Hepatocyte (in vitro differentiated cells): Measurements from ENCODE around the gene CTPS2. TPM values are rescaled to one million over a fixed set of nuclear protein-coding genes. Genes with fewer than 3 reads are reported as not detected.
"Not testable (repeated sequence)": the region's sequence is repeated elsewhere in the genome, so short reads cannot be mapped to it uniquely, and the experiment has no call there.

ENCODE experiments used
- DNase-seq: peaks from one replicate; pipeline ENCODE4 v3.0.0-alpha.2; 2016; ENCODE audit warnings: low spot score
- H2AFZ ChIP-seq: fragments of 200-600 bp; sonication (generic); 2 replicates; pipeline ENCODE4 v1.6.0; 2016; ENCODE audit warnings: antibody characterized with exemption, mild to moderate bottlenecking
- H3K27ac ChIP-seq: fragments of 200-600 bp; sonication (generic); 2 replicates; pipeline ENCODE4 v1.5.1; 2016; ENCODE audit warnings: mild to moderate bottlenecking
- H3K27me3 ChIP-seq: fragments of 200-600 bp; sonication (generic); 2 replicates; pipeline ENCODE4 v1.6.1; 2016
- H3K36me3 ChIP-seq: fragments of 200-600 bp; sonication (generic); replicated peaks from 2 replicates; pipeline ENCODE4 v1.5.1; 2016; ENCODE audit warnings: low read depth; ENCODE audit not compliant: insufficient read depth
- H3K4me1 ChIP-seq: fragments of 200-600 bp; sonication (generic); 2 replicates; pipeline ENCODE4 v1.5.1; 2016; ENCODE audit warnings: mild to moderate bottlenecking, moderate library complexity; ENCODE audit not compliant: insufficient read depth
- H3K4me2 ChIP-seq: fragments of 200-600 bp; sonication (generic); 2 replicates; pipeline ENCODE4 v1.6.0; 2016
- H3K4me3 ChIP-seq: fragments of 200-600 bp; sonication (generic); 2 replicates; pipeline ENCODE4 v1.5.1; 2016; ENCODE audit warnings: mild to moderate bottlenecking
- H3K79me2 ChIP-seq: fragments of 200-600 bp; sonication (generic); 2 replicates; pipeline ENCODE4 v1.6.0; 2017; ENCODE audit warnings: mild to moderate bottlenecking
- H3K9me2 ChIP-seq: fragments of 200-600 bp; sonication (generic); replicated peaks from 2 replicates; pipeline ENCODE4 v1.6.0; 2017; ENCODE audit warnings: mild to moderate bottlenecking; ENCODE audit not compliant: insufficient read depth
- H3K9me3 ChIP-seq: fragments of 200-600 bp; sonication (generic); 2 replicates; pipeline ENCODE4 v1.5.1; 2016; ENCODE audit warnings: low read depth, mild to moderate bottlenecking
- H4K20me1 ChIP-seq: fragments of 200-600 bp; sonication (generic); 2 replicates; pipeline ENCODE4 v1.6.0; 2016; ENCODE audit warnings: mild to moderate bottlenecking; ENCODE audit not compliant: insufficient read depth, poor library complexity, severe bottlenecking
- EZH2 ChIP-seq: fragments of 200-600 bp; sonication (generic); IDR thresholded peaks from 2 replicates; pipeline ENCODE4 v1.6.1; 2016; ENCODE audit warnings: antibody characterized with exemption, mild to moderate bottlenecking, borderline replicate concordance
- EZH2phosphoT487 ChIP-seq: fragments of 200-600 bp; sonication (generic); IDR thresholded peaks from one replicate; pipeline ENCODE4 v1.6.1; 2018; ENCODE audit warnings: antibody characterized with exemption, mild to moderate bottlenecking, low read depth, moderate library complexity; ENCODE audit not compliant: unreplicated experiment, severe bottlenecking
- WGBS: methylation state at CpG from one replicate; pipeline ENCODE4 v1.1.6; 2016; ENCODE audit warnings: low lambda C conversion rate; ENCODE audit errors: missing lambda C conversion rate; 5-methylcytosine and 5-hydroxymethylcytosine counted together
- polyA plus RNA-seq: library from polyadenylated mRNA; unstranded; fragments of >200 nt; fragmentation: Nextera tagmentation; extraction: Ambion mirVana; gene quantifications from 2 replicates; pipeline ENCODE4 v1.2.1, GENCODE V29; 2016
- total RNA-seq: library from RNA; depleted of rRNA; stranded (reverse); fragments of >200 nt; gene quantifications from 2 replicates; pipeline ENCODE4 v1.2.3, GENCODE V29; 2014
- TF ChIP-seq, protein P1 (sequence below): fragments of 200-600 bp; sonication (generic); IDR thresholded peaks from 2 replicates; pipeline ENCODE4 v1.5.1; 2016; ENCODE audit warnings: antibody characterized with exemption, mild to moderate bottlenecking; ENCODE audit not compliant: poor library complexity

The CTPS2 gene
- total and polyA plus RNA-seq, 2 experiments from 2014 or later = 26.2 to 55.7 TPM

DNA sequence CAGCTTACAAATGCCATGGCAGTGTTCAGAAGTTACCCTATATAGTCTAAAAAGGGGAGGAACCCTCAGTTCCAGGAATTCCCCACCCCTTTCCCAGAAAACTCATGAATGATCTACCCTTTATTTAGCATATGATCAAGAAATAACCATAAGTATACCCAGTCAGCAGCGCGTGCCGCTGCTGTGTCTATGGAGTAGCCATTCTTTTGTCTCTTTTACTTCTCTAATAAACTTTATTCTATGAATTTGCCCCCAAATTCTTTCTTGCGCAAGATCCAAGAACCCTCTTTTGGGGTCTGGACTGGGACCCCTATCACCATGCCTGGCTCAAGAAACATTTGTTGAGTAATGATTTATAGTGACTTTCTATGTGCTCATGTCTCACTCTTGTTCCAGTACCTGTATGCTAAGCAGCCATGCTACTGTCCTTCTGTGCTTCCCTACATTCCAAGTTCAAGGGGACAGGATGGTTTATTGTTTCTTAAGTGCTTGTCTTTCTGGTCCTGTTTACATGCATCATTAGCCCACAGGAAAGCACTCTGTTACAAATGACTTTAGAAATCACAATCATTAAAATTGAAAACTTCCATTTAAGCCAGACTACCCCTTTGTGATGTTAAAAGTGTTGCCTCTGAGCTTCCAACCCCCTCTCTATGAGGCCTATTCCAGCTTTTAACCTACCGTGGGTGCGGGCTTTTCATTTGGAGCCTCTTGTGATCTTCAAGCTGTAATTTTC lies 125.9 kb downstream of the CTPS2 start:
- Histone ChIP-seq H4K20me1 (no peaks in the 10 kb centered on the region), H3K9me3 (peaks cover 9% of the 10 kb centered on the region), H3K4me1 (peaks cover 3% of the 10 kb centered on the region), H3K9me2 (no peaks in the 10 kb centered on the region), H2AFZ (no peak overlapping the region), H3K27me3 (no peaks in the 10 kb centered on the region), H3K36me3 (no peaks in the 10 kb centered on the region), H3K79me2 (no peaks in the 10 kb centered on the region), H3K27ac (no peak overlapping the region), H3K4me3 (no peak overlapping the region), H3K4me2 (no peak overlapping the region)
- TF ChIP-seq EZH2phosphoT487 (no peak), EZH2 (no peak)
- TF ChIP-seq, protein P1, sequence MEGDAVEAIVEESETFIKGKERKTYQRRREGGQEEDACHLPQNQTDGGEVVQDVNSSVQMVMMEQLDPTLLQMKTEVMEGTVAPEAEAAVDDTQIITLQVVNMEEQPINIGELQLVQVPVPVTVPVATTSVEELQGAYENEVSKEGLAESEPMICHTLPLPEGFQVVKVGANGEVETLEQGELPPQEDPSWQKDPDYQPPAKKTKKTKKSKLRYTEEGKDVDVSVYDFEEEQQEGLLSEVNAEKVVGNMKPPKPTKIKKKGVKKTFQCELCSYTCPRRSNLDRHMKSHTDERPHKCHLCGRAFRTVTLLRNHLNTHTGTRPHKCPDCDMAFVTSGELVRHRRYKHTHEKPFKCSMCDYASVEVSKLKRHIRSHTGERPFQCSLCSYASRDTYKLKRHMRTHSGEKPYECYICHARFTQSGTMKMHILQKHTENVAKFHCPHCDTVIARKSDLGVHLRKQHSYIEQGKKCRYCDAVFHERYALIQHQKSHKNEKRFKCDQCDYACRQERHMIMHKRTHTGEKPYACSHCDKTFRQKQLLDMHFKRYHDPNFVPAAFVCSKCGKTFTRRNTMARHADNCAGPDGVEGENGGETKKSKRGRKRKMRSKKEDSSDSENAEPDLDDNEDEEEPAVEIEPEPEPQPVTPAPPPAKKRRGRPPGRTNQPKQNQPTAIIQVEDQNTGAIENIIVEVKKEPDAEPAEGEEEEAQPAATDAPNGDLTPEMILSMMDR = no peak
- no peak for DNase-seq
- 81% methylated on average over 6 of the region's 6 CpGs for WGBS

DNA sequence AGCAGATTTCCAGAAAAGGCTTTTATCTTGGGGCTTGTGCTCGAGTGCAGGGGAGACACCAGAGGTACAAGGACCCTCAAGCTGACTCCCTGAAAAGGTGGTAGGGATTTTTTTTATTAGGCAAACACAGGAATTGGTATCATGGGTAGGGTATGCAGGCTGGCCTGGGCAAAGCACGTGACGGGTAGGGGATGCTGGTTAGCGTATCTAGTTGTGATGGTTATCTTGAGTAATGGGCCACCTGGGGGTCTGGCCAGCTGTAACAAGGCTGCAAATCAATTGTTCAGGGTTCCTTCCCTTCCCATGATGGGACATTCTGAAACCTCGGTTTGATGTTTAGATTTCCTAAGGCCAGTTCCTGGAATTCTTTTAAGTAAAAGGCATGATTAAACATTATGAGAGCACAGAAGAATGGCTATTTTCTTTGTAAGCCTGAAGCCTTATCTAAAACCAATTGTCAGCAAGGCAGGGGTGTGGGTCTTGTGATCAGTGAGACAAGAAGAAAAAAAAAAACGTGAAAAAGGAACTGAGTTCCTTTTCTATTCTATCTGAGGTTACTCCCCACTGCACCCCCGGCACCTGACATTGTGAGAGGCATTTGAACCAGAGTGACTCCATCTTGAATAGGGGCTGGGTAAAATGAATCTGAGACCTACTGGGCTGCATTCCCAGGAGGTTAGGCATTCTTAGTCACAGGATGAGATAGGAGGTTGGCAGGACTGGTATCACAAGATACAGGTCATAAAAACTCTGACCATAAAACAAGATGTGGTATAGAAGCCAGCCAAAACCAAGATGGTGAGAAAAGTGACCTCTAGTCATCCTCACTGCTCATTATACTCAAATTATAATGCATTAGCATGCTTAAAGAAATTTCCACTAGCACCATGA lies 126.7 kb downstream of the CTPS2 start:
- peaks cover 3% of the 10 kb centered on the region for H3K4me1 ChIP-seq
- DNase-seq = no peak
- no peaks in the 10 kb centered on the region for H3K27me3 ChIP-seq
- no peak overlapping the region for H3K4me3 ChIP-seq
- H2AFZ ChIP-seq = no peak overlapping the region
- no peak for TF ChIP-seq EZH2
- no peak for TF ChIP-seq EZH2phosphoT487
- TF ChIP-seq, protein P1 = no peak
- H3K27ac ChIP-seq = peak overlapping the region; percentile 34
- H3K9me2 ChIP-seq = no peaks in the 10 kb centered on the region
- H4K20me1 ChIP-seq = no peaks in the 10 kb centered on the region
- H3K36me3 ChIP-seq = no peaks in the 10 kb centered on the region
- WGBS = 49% methylated on average over 7 of the region's 7 CpGs
- H3K79me2 ChIP-seq = no peaks in the 10 kb centered on the region
- no peak overlapping the region for H3K4me2 ChIP-seq
- H3K9me3 ChIP-seq = peaks cover 16% of the 10 kb centered on the region

DNA sequence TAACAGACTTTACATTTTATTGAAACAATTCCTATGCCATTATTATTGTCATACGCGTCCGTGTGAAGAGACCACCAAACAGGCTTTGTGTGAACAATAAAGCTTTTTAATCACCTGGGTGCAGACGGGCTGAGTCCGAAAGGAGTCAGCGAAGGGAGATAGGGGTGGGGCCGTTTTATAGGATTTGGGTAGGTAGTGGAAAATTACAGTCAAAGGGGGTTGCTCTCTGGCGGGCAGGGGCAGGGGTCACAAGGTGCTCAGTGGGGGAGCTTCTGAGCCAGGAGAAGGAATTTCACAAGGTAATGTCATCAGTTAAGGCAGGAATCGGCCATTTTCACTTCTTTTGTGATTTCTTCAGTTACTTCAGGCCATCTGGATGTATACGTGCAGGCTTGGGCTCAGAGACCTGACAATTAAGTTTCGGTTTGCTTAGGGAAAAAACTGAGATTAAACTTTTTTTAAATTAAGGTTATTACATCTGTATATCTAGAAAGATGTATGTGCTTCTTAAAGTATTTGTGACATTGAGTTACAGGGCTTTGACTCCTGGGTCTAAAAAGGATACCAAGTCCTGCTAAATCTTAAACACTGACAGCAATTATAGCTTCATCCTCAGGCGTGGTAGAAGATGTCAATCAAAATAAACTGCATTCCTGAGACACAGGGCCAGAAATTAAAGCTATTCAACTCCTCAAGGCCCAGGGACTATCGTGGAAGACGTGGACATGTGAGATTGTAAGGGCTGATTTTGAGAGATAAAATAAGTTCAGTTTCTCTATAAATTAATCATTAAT lies 132.3 kb downstream of the CTPS2 start:
- H4K20me1 ChIP-seq, H3K79me2 ChIP-seq, H3K27me3 ChIP-seq, H3K9me2 ChIP-seq, DNase-seq, H3K36me3 ChIP-seq: not testable (repeated sequence)
- peaks cover 18% of the 10 kb centered on the region for H3K4me1 ChIP-seq
- H3K4me3 ChIP-seq = peak overlapping the region; percentile 10
- H3K4me2 ChIP-seq = peak overlapping the region; percentile 70
- peak overlapping the region; percentile 58 for H2AFZ ChIP-seq
- peaks cover 16% of the 10 kb centered on the region for H3K9me3 ChIP-seq
- H3K27ac ChIP-seq = peak overlapping the region; percentile 79
- WGBS = 32% methylated on average over 14 of the region's 14 CpGs
